CD4-positive, CD25-positive, alpha-beta regulatory T cell (primary cell): ENCODE data around the gene PEF1. TPM values are rescaled to one million over a fixed set of nuclear protein-coding genes. Genes with fewer than 3 reads are reported as not detected.

Source experiments
- ATAC-seq, 2 donors: fragments of 150-1000 bp; cut with Tn5 transposase; one replicate each; pipeline ENCODE4 v1.10.0; 2021; ENCODE audit warnings: low read depth in 2 of 2, moderate number of reproducible peaks in 2 of 2, moderate library complexity in 1 of 2
- DNase-seq, 3 donors: peaks; one replicate each; pipeline versions ENCODE4 v3.0.0 to v3.0.0-alpha.2; 2012 to 2022; ENCODE audit warnings: mixed read lengths in 1 of 3
- H3K27ac ChIP-seq: one replicate; pipeline ENCODE4 v1.7.0; 2013; ENCODE audit warnings: mild to moderate bottlenecking, low read length; ENCODE audit not compliant: insufficient read depth, poor library complexity, severe bottlenecking
- H3K27me3 ChIP-seq: one replicate; pipeline ENCODE4 v1.7.0; 2013; ENCODE audit warnings: low read length; ENCODE audit not compliant: control insufficient read depth, insufficient read depth
- H3K36me3 ChIP-seq: one replicate; pipeline ENCODE4 v1.7.0; 2013; ENCODE audit warnings: mild to moderate bottlenecking, low read length, moderate library complexity; ENCODE audit not compliant: control insufficient read depth, insufficient read depth
- H3K4me1 ChIP-seq: 2 replicates; pipeline ENCODE4 v1.7.0; 2013; ENCODE audit warnings: mild to moderate bottlenecking, low read length; ENCODE audit not compliant: insufficient read depth, control insufficient read depth, poor library complexity, severe bottlenecking
- H3K4me3 ChIP-seq: one replicate; pipeline ENCODE4 v1.7.0; 2013; ENCODE audit warnings: low read depth, mild to moderate bottlenecking, low read length, moderate library complexity
- H3K9me3 ChIP-seq, 2 experiments: 1 replicate in 1 of 2; 2 replicates in 1 of 2; pipeline ENCODE4 v1.7.0; 2013; ENCODE audit warnings: low read length in 2 of 2, mild to moderate bottlenecking in 1 of 2, moderate library complexity in 1 of 2; ENCODE audit not compliant: control insufficient read depth in 2 of 2
- H3K27ac Mint-ChIP-seq, 3 donors: one replicate each; pipeline ENCODE4 v1.8.0; 2020 to 2022; ENCODE audit warnings: mild to moderate bottlenecking in 3 of 3, mixed read lengths in 3 of 3, moderate library complexity in 2 of 3
- H3K27me3 Mint-ChIP-seq: one replicate; pipeline ENCODE4 v1.8.0; 2022; ENCODE audit warnings: mild to moderate bottlenecking, mixed read lengths
- H3K36me3 Mint-ChIP-seq: one replicate; pipeline ENCODE4 v1.8.0; 2020; ENCODE audit warnings: mixed read lengths
- H3K4me1 Mint-ChIP-seq, 4 donors: one replicate each; pipeline ENCODE4 v1.8.0; 2020 to 2022; ENCODE audit warnings: mixed read lengths in 4 of 4, mild to moderate bottlenecking in 1 of 4
- H3K4me3 Mint-ChIP-seq, 4 donors: one replicate each; pipeline ENCODE4 v1.8.0; 2020 to 2022; ENCODE audit warnings: mild to moderate bottlenecking in 4 of 4, mixed read lengths in 4 of 4, moderate library complexity in 3 of 4
- H3K9me3 Mint-ChIP-seq, 7 donors: one replicate each; pipeline ENCODE4 v1.8.0; 2020 to 2022; ENCODE audit warnings: mixed read lengths in 7 of 7, mild to moderate bottlenecking in 3 of 7, moderate library complexity in 2 of 7
- polyA plus RNA-seq, 4 donors: library from polyadenylated mRNA; unstranded; fragments of 300-500 nt; fragmentation: Illumina TruSeq; gene quantifications; one replicate each; pipeline ENCODE4 v1.2.3, GENCODE V29; 2021
- total RNA-seq: library from RNA; stranded (reverse); gene quantifications from one replicate; pipeline ENCODE4 v1.2.3, GENCODE V29; 2022

The PEF1 gene
- total and polyA plus RNA-seq, 5 donors from 2014 or later, result 58.8 to 108 (median 97.8) TPM

- no peaks in the 10 kb centered on the region for H3K36me3 Mint-ChIP-seq
- no peaks in the 10 kb centered on the region for H3K36me3 ChIP-seq
- no peaks in the 10 kb centered on the region for H3K4me1 ChIP-seq
- no peaks in the 10 kb centered on the region for H3K27me3 ChIP-seq
- H3K9me3 ChIP-seq, result no peaks in the 10 kb centered on the region
- peaks cover 0 to 4% (median 0%) of the 10 kb centered on the region in 4 donors for H3K4me1 Mint-ChIP-seq
- no peak for ATAC-seq
- H3K27ac ChIP-seq, result no peak overlapping the region
- no peak for DNase-seq
- H3K4me3 Mint-ChIP-seq, result no peak overlapping the region
- no peaks in the 10 kb centered on the region for H3K9me3 Mint-ChIP-seq
- no peak overlapping the region for H3K27ac Mint-ChIP-seq
- H3K27me3 Mint-ChIP-seq, result no peaks in the 10 kb centered on the region
- H3K4me3 ChIP-seq, result no peak overlapping the region
These were observed 8.3 kb upstream of the PEF1 start for GRCh38 chr1:31652891-31653499.

- Mint-ChIP-seq H3K4me1 (peaks cover 0 to 11% (median 6%) of the 10 kb centered on the region in 4 donors), H3K9me3 (peaks cover 0 to 6% (median 0%) of the 10 kb centered on the region in 7 donors), H3K27ac (peak overlapping the region in 1 of 3 donors; percentile 50), H3K27me3 (no peaks in the 10 kb centered on the region), H3K4me3 (no peak overlapping the region), H3K36me3 (no peaks in the 10 kb centered on the region)
- no peak overlapping the region for H3K27ac ChIP-seq
- H3K27me3 ChIP-seq, result no peaks in the 10 kb centered on the region
- no peak overlapping the region for H3K4me3 ChIP-seq
- no peak for DNase-seq
- no peaks in the 10 kb centered on the region for H3K9me3 ChIP-seq
- no peak for ATAC-seq
- H3K36me3 ChIP-seq, result no peaks in the 10 kb centered on the region
- no peaks in the 10 kb centered on the region for H3K4me1 ChIP-seq
These were observed 7.1 kb upstream of the PEF1 start for GRCh38 chr1:31651766-31652165.

GRCh38 chr1:31651089-31651420, 6.4 kb upstream of the PEF1 start:
- Mint-ChIP-seq H3K27me3 (no peaks in the 10 kb centered on the region), H3K36me3 (no peaks in the 10 kb centered on the region), H3K4me3 (peak overlapping the region in 1 of 4 donors; percentile 22), H3K9me3 (peaks cover 0 to 9% (median 0%) of the 10 kb centered on the region in 7 donors), H3K4me1 (peaks cover 0 to 11% (median 10%) of the 10 kb centered on the region in 4 donors), H3K27ac (peak overlapping the region in 1 of 3 donors; percentile 45)
- H3K4me3 ChIP-seq, result no peak overlapping the region
- no peaks in the 10 kb centered on the region for H3K4me1 ChIP-seq
- no peaks in the 10 kb centered on the region for H3K27me3 ChIP-seq
- DNase-seq, result no peak
- no peak for ATAC-seq
- no peaks in the 10 kb centered on the region for H3K36me3 ChIP-seq
- no peak overlapping the region for H3K27ac ChIP-seq
- no peaks in the 10 kb centered on the region for H3K9me3 ChIP-seq

GRCh38 chr1:31650161-31651088, 5.7 kb upstream of the PEF1 start:
- Mint-ChIP-seq H3K27me3 (no peaks in the 10 kb centered on the region), H3K9me3 (peaks cover 0 to 9% (median 0%) of the 10 kb centered on the region in 7 donors), H3K27ac (peak overlapping the region in 1 of 3 donors; percentile 53), H3K4me3 (peak overlapping the region in 1 of 4 donors; percentile 74), H3K36me3 (no peaks in the 10 kb centered on the region), H3K4me1 (peaks cover 6 to 16% (median 13%) of the 10 kb centered on the region in 4 donors)
- DNase-seq (no peak), ATAC-seq (no peak)
- Histone ChIP-seq H3K27ac (no peak overlapping the region), H3K4me3 (no peak overlapping the region), H3K27me3 (no peaks in the 10 kb centered on the region), H3K9me3 (no peaks in the 10 kb centered on the region), H3K36me3 (no peaks in the 10 kb centered on the region), H3K4me1 (peaks cover 5% of the 10 kb centered on the region)

- no peak for ATAC-seq
- H3K4me1 Mint-ChIP-seq, result peaks cover 10 to 32% (median 19%) of the 10 kb centered on the region in 4 donors
- no peaks in the 10 kb centered on the region for H3K36me3 Mint-ChIP-seq
- no peak for DNase-seq
- Histone ChIP-seq H3K36me3 (no peaks in the 10 kb centered on the region), H3K27me3 (no peaks in the 10 kb centered on the region), H3K4me1 (peaks cover 12% of the 10 kb centered on the region), H3K4me3 (no peak overlapping the region), H3K27ac (no peak overlapping the region), H3K9me3 (no peaks in the 10 kb centered on the region)
- peaks cover 0 to 9% (median 0%) of the 10 kb centered on the region in 7 donors for H3K9me3 Mint-ChIP-seq
- H3K27me3 Mint-ChIP-seq, result peaks cover 8% of the 10 kb centered on the region
- H3K27ac Mint-ChIP-seq, result no peak overlapping the region
- H3K4me3 Mint-ChIP-seq, result peak overlapping the region in 1 of 4 donors; percentile 4
These were observed 4.1 kb upstream of the PEF1 start for GRCh38 chr1:31648641-31649357.

GRCh38 chr1:31648190-31648589, 3.5 kb upstream of the PEF1 start:
- peaks cover 19% of the 10 kb centered on the region for H3K4me1 ChIP-seq
- Mint-ChIP-seq H3K9me3 (peaks cover 0 to 9% (median 0%) of the 10 kb centered on the region in 7 donors), H3K4me1 (peaks cover 10 to 38% (median 25%) of the 10 kb centered on the region in 4 donors), H3K36me3 (no peaks in the 10 kb centered on the region), H3K4me3 (peak overlapping the region in 1 of 4 donors; percentile 4), H3K27me3 (peaks cover 8% of the 10 kb centered on the region), H3K27ac (no peak overlapping the region)
- H3K9me3 ChIP-seq, result no peaks in the 10 kb centered on the region
- no peak for DNase-seq
- H3K36me3 ChIP-seq, result no peaks in the 10 kb centered on the region
- no peaks in the 10 kb centered on the region for H3K27me3 ChIP-seq
- H3K4me3 ChIP-seq, result no peak overlapping the region
- H3K27ac ChIP-seq, result no peak overlapping the region
- no peak for ATAC-seq

- Histone ChIP-seq H3K9me3 (no peaks in the 10 kb centered on the region), H3K4me3 (no peak overlapping the region), H3K36me3 (no peaks in the 10 kb centered on the region), H3K27ac (no peak overlapping the region), H3K27me3 (no peaks in the 10 kb centered on the region), H3K4me1 (peaks cover 21% of the 10 kb centered on the region)
- Mint-ChIP-seq H3K36me3 (no peaks in the 10 kb centered on the region), H3K27me3 (peaks cover 8% of the 10 kb centered on the region), H3K4me1 (peaks cover 10 to 46% (median 28%) of the 10 kb centered on the region in 4 donors), H3K4me3 (peak overlapping the region; percentile 30 to 98 (median 58)), H3K27ac (peak overlapping the region; percentile 79 to 100 (median 87)), H3K9me3 (peaks cover 0 to 9% (median 0%) of the 10 kb centered on the region in 7 donors)
- DNase-seq, result no peak
- no peak for ATAC-seq
These were observed 2.4 kb upstream of the PEF1 start for GRCh38 chr1:31647106-31647505.
